NK-92 treated with Interleukin-12 subunit alpha and Interleukin-12 subunit beta, amount 100 ng/mL, for 24 hours (cell line): ENCODE measurements around the gene CLIC5.
A peak's percentile ranks its signal among the peaks of the same experiment; 100 is the strongest.

ENCODE experiments used
- DNase-seq: peaks from one replicate; lab custom pipeline; 2025; lab: John Stamatoyannopoulos, UW

The CLIC5 gene

DNA sequence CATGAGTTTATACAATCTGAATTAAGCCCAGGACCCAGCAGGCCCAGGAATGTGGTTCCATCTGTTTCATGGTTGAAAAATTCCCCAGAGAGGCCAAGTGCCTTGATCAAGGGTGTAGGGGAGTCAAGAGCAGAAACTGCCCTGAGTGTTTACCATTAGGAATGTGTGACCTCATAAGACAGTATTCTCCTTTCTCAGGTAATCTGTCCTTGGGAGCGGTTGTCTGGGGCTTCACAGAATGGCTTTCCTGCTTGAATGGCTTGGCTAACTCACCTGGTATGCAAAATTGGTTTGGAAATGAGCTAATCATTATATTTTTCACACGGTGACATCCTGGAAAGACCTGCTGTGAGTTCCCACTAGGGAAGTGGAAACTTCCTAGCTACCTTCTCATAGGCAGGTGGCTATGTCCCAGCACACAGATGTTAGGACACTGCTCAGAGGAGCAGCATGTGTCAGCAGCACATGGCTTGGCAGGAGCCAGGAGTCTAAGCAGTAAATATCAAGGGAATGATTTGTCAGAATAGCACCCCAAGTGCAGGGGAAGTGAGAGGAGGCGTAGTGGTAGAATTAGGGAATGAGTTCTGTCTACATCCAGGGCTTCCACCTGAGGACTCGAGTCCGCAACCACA, 17.7 kb downstream of the CLIC5 start:
- no peak for DNase-seq

DNA sequence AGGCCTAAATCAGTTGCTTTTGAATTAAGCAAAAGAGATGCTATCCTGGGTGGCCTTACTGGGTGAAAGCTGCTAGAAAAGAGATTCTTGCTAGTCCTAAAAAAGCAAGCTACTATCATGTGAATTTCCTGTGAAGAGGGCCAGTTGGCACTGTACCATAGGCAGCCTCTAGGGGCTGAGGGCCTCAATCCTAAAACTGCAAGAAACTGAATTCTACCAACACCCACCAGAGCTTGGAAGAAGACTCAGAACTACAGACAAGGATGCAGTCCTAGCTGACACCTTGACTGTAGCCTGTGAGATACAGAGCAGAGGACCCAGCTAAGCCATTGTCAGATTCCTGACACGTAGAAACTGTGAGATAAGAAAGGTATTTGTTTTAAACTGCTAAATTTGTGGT, 24.5 kb downstream of the CLIC5 start:
- DNase-seq, result no peak

DNA sequence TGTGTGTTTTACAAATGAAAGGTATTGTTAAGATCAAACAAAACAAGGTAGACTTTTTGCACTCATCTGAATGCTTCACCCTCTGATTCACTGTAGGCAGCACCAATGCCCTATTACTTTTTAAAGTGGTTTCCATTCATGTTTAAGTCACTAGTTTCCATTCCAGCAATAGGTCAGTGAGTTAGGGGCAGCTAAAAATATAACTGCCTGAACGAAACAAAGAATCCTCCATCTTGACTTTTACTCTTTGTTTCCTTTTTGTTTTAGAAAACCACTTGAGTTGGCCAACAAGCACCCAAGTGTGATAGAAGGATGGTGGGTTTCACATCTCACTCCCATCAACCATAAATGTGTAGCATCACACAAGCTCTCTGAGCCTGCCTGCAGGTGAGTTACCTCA, 25.5 kb downstream of the CLIC5 start:
- DNase-seq, result no peak

DNA sequence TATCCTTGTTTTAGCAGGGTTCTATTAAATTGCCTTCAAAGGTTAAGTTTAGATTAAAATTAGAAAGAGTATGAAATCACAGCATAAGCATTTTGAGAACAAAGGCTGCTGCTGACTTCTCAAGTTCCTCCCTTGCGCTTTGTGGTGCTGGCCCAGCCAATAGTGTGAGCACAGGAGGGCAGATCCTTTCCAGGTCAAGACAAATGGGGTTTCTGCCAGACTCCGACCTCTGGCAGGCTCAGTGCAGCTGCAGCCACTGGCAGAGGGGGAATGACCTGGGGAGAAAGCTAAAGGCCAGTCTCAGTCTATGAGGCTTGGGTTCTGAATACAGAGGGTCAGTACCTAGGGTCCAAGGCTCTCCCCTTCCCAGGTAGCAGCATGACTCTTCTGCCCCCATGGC, 27.0 kb downstream of the CLIC5 start:
- DNase-seq, result no peak

DNA sequence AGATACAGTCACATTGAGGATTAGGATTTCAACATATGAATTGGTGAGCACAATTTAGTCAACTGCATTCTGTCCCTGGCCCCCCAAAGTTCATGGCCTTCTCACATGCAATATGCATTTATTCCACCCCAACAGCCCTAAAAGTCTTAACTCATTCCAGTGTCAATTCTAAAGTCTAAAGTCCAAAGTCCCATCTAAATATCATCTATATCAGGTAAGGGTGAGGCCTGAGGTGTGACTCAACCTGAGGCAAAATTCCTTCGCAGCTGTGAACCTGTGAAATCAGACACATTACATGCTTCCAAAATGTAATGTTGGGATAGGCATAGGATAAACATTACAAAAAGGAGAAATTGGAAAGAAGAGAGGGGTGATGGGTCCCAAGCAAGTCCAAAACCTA, 27.8 kb downstream of the CLIC5 start:
- no peak for DNase-seq

DNA sequence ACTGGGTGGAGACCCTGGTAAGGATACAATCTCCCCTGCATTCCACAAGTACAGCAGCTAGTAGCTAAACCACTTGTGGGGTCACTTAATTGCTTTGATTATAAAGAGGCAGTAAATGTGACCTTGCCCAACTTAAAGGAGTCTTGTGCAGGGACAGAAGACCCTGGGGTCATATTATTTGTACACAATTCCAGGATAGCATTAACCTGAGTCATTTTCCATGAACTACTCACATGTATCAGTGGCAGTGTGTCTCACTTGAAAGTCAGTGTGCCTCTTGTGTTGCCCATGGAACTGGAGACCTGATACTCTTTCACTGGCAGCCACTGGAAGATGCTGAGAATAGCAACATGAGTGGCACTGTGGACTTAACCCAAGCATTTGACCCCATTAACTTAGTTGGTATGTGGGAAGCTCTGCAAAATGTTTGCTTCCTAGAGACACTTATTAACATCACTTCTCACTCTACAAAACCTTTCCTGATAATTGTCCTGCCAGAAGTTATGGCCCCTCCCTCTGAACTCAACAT, 28.9 kb downstream of the CLIC5 start:
- no peak for DNase-seq

DNA sequence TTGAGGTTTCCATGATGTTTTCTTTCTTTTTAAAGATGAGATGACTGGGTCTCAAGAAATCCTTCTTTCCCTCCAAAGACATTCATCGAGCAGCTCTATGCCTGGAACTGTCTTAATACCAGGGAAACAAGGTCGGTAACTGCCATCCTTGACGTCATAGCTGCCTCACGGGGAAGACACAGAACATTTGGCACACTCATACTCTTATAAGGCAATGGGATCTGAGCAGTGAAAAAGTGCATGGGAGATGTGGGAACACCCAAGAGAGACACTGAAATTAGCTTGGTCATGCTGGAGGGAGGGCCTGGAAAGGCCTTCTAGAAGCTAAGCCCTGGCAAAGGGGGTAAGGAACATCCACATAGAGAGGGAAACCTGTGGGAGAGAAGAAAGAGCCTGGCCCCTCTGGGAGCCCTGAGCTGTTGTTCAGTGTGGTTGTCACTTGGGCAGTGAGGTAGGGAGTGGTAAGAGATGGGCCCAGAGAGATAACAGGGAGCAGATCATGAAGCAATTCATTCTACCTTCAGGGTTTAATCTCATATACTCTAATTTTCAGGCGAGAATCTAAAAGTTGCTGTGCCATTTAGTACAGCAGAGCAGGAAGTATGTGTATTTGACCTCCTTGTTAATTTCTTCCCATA, 30.8 kb downstream of the CLIC5 start:
- DNase-seq, result no peak

DNA sequence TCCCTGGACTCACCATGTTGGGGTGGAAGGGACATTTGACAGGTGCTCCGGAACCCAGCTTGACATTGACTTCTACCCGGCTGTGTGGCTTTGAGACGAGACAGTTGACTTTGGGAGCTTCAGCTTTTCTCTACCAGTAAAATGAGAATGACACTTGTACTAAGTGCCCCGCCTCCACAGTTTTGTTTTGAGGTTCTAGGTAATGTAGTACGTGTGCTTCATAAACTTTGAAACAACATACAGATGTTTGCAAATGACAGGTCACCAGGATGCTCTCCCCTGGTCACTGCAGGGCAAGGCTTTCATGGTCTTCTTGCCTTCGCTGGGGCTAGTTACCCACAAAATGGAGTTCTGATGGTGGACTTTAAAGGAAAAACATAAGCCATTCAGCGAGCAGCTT, 31.3 kb downstream of the CLIC5 start:
- no peak for DNase-seq

DNA sequence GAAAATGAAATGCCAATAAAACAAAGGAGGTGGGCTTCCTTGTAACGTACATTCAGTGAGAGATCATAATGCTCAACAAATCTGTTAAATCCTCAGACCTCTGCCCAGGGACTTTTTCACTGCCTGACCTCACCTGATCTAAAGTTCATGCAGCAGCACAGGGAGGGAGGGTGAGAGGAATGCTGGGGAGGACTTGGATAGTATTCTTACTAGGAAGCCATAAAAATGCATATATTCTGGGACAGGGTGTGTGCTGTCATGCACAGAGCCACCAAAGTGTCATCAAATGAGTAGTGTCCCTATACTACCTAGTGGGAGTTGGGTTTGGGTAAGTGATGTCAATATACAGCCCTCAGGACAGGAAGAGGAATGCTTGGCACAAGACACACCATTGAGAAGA, 32.6 kb downstream of the CLIC5 start:
- no peak for DNase-seq

DNA sequence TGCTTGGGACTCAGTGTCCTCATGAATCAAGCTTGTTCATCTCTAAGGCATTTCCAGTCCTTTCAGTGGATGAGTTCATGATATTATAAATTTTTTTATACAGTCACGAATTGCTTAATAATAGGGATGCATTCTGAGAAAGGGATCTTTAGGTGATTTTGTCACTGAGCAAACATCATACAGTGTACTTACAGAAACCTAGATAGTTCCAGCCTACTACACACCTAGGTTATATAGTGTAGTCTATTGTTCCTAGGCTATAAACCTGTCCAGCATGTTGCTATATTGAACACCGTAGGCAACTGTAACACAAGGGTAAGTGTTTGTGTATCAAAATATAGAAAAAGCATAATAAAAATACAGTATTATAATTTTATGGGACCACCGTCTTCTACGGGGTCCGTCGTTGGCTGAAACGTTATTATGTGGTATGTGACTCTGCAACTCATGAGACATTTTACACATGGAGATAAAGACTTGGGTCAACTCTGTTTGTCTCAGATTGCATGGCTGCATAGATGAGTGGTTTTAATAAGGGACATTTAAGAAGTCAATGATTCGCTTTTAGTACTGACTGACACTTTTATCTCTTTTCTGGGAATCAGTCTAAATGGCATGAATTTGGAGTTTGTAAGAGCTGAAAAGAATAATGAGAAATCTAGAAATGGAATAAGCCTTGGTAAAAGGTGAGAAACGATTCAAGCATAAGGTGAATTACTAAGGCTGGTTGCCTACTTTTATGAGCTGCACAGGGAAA, 33.2 kb downstream of the CLIC5 start:
- DNase-seq, result no peak

DNA sequence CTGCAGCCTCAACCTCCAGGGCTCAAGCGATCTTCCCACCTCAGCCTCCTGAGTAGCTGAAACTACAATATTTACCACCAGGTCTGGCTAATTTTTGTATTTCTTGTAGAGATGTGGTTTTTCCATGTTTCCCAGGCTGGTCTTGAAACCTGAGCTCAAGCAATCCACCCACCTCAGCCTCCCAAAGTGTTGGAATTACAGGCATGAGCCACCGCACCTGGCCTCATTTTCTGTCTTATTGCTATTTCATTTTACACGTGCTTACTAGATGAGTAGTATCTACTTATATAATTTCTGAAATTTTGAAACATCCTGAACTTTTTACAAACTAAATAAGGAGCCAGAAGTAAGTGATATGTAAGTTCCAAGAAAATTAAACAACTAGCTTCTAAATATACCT, 34.6 kb downstream of the CLIC5 start:
- no peak for DNase-seq

DNA sequence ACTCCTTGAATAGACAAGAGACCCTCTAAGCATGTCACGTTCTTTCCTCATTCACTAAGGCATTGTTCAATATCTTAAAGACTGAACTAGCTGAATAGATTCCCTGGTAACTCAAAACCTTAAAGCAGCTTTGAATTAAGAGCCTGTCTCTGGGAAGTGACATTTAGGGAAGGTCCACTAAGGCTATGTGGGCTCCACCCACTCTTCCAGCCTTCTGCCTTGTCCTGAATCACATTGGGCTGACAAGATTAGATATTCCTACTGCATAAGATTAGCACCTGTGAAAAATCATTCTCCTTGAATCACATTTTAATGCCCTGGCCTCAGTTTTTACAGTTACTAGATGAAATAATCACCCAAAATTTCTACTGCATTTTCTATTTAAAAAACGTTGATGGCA, 36.3 kb downstream of the CLIC5 start:
- DNase-seq, result no peak

DNA sequence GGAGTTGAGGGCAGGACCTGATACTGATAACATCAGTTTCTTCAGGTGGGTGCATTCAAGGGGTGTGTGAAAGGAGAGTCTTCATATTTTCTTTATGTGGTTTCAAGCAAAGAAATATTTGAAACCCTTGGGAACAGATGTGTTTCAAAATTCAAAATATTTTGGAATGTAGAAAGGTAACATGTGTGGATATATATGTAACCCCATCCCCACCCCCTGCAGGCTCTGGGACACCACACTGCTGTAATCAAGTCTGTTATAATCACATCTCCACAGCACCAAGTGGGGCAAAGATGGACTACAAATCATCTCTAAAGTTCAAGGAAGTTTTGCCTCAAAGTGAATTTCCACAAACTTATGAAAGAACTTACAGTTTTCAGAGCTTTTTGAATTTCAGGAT, 41.1 kb downstream of the CLIC5 start:
- no peak for DNase-seq

DNA sequence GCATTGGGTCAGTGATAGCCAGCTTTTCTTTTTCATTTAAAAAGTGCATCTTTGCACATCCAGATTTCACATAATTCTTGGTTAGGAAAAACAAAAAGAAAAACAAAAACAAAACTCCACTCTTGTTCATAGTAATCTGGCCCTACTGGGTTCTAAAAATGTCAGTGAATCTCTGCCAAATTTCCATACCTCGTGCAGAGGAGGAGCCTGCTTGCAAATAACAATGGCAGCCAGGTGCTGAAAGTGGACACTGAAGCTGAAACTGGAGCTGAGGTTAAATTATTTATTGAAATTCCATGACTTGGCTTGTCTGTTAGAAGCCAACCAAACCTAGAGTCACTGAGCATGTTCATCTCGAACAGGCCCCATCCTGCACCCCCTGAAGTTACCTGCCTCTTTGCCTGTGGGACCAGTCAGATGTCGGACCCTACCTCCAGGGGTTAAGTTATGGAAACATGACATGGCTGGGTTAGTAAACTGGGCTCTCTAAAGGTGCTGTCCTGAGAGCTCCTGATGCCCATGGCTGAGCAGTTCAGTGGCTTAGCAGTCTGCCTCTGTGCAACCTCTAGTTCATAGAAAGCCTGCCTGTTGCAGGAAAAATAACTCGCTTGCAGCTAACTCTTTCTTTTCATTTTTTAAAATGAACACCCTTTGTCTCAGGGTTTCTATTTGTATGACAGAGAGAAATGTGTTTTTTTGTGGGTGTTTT, 42.7 kb downstream of the CLIC5 start:
- DNase-seq, result no peak

DNA sequence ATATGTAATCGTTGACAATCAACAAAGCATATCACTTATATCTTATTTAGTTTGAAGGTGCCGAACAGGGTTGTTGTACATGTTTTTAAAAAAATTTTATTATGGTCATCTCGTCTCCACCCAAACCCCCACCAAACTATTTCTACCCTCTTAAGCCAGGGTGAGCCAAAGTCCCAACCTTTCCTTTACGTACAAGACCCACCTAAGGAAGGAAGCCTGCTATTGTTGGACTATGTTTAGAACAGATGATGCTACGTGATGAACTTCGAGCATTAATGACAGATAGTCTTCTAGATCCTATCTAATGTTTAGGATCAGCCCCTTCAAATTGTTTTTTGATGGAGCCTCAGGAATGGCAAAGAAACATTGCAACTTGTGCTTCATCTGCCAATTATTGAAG, 44.4 kb downstream of the CLIC5 start:
- no peak for DNase-seq

DNA sequence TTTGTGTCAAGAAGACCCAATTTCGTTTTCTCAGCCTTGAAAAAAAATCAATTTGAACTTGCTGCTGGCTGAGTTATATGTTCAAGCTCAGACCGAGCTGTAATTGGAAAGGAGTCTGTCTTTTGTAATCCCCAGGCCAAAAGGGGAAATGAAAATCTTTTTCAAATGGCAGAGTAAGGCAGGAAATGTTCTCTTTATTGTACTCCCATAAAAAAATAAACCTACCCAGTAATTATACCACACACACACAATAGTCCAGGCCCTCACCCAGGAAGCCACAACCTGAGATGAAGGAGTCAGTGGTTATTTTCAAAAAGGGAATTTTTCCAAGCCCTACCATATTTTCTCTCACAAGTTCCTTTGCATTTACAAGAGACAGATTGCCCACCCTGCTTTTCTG, 45.3 kb downstream of the CLIC5 start:
- no peak for DNase-seq

DNA sequence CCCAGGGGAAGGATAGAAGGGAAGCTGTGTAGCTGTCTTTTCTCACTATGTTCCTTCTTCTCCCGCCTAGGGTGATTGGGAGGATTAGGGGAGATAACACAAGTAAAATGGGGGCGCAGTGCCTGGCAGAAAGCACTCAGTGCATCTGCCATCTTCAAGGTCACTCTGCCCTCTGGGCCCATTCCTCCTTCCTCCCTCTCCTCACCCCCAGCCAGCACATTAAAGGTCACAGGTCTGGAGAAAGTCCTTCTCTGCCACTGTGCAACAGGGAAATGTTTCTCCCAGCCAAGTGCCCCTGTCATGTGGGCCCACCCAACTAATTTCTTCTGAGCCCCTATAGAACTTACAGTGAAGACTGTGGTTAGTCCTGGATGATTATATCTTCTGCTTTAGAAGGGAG, 45.8 kb downstream of the CLIC5 start:
- DNase-seq, result no peak

DNA sequence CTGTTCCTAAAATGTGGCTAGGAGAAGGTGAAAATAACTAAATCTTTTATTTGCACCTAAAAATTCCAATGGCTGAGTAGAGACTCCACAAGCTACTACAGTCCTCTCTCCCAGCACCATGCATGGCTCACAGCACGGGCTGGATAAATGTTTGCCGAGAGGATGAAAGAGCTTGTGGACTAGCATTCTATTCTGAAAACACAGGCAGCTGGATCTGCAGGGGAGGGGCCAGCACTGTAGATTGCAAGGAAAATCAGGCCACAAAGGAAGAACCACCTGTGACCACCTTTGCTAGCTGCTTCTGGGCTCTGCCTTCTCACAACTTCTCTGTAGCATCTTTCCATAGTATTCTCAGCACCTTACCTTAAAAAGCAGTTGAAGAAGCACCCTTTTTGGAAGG, 46.6 kb downstream of the CLIC5 start:
- DNase-seq, result no peak

DNA sequence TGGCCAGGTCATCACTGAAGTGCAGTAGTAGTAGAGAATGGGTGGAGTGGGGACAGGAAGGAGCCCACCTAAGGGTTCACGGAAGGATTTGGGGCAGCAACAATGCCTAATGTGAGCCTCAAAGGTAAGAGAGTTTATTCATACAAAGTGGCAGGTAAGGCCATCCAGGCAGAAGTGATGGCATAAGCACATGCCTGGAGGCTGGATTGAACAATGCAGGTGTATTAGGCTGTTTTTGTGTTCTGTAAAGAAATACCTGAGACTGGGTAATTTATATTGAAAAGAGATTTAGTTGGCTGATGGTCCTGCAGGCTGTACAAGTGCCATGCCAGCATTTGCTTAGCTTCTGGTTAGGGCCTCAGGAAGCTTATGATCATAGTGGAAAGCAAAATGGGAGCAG, 48.3 kb downstream of the CLIC5 start:
- no peak for DNase-seq

DNA sequence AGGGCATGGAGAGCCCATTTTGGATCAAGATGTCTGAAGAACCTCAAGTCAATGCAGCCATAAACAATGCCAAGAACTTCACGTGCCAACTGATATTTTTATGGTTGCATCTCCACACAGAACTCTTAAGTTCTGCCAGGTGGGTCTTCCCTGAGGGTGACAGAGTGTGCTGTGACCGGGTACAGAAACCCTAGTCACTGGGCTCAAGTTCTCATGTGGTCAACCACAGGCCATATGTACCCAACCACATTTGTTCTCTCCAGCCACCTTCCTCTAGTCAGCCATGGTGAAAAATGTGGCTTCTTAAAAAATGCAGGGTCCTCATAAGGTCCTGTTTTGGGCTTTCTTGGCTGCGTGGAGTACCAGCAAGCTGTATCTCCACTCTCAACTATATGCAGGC, 48.9 kb downstream of the CLIC5 start:
- peak; percentile 3 for DNase-seq

DNA sequence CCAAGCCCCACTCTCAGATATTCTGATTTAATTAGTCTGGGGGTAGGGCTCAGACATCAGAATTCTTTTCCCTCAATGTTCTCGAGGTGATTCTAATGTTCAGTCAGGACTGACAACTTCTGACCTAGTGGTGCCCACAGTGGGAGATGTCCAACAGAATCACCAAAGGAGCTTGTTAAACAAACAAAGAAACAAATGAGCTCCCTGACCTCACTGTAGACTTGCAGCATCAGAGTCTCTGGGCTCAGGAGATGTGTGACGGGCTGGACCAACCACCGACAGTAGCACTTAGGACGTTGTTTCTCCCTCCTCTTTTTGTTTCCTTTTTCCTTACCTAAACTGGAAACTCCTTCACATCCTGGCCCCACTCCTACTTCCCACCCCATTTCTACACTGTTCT, 49.3 kb downstream of the CLIC5 start:
- DNase-seq, result no peak

DNA sequence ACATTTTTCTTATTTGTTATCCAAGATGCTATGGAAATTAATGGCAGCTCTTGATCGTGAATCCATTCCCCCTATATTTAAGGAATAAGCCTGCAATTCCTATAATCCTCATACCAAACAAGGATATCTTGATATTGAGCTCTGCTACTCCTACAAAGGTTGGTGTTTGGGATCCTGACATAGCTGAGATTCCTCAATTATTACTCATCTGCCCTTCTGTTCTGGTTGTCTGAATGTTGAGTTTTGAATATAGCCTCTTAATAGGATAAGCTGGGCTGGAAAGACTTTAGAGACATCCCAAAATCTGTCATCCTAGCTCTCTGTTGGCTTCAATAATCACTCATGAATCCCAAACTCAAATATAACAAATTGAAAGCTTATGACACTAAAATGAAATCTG, 49.9 kb downstream of the CLIC5 start:
- no peak for DNase-seq

DNA sequence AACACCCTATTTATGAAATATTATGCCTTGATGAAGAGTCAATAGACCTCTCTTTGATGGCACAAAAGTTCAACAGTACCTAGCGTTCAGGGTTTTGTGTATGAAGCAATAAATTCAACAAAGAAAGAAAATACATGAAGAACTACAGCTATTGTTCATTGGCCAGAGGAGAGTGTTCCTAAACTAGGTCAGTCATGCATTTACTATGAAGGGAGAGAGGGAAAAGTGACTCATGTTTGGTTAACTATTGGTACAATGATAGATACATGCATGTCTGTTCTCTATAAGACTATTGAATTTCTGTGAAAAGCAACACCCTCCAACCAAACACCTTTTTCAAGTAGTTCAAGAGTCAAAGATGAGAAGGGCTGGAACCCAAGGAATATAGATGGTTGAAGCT, 50.7 kb downstream of the CLIC5 start:
- no peak for DNase-seq
